H1 (cell line): ENCODE data around the gene CNR2. TPM values are rescaled to one million over a fixed set of nuclear protein-coding genes. Genes with fewer than 3 reads are reported as not detected.

ENCODE experiments used
- CHD7 ChIP-seq: fragments of 300-600 bp; sonication (generic); IDR thresholded peaks from 2 replicates; pipeline ENCODE4 v1.7.1; 2012; ENCODE audit warnings: low read length, moderate library complexity, mild to moderate bottlenecking, inconsistent platforms; ENCODE audit not compliant: insufficient replicate concordance
- POLR2A ChIP-seq, 2 experiments: IDR thresholded peaks; 1 replicate in 1 of 2; 2 replicates in 1 of 2; pipeline ENCODE4 v1.6.1; 2011; ENCODE audit warnings: low read depth in 2 of 2, low read length in 2 of 2, mild to moderate bottlenecking in 2 of 2; ENCODE audit errors: control extremely low read depth in 1 of 2
- RAD21 ChIP-seq, 2 experiments: IDR thresholded peaks in 1 of 2; conservative IDR thresholded peaks in 1 of 2; 2 replicates each; pipeline ENCODE4 v1.6.1; 2011; ENCODE audit warnings: low read depth in 2 of 2, low read length in 2 of 2, improper control_type of control experiment in 1 of 2, inconsistent platforms in 1 of 2, mild to moderate bottlenecking in 1 of 2, moderate library complexity in 1 of 2
- polyA plus RNA-seq, 7 experiments: library from polyadenylated mRNA; depleted of rRNA in 3 of 7; stranded (reverse) in 5 of 7; unstranded in 2 of 7; fragments of >200 nt in 5 of 7; fragments of 200-250 nt in 2 of 7; gene quantifications; 1 replicate in 5 of 7; 2 replicates in 1 of 7; 4 replicates in 1 of 7; pipeline versions ENCODE4 v1.2.1 to v1.2.3, GENCODE V29; 2011 to 2013; ENCODE audit warnings: missing spikeins in 2 of 7, mixed read lengths in 2 of 7
- total RNA-seq: library from RNA; stranded (reverse); fragmentation: NEBNext Ultra II Directional; extraction: Animal tissue kit (Norgen Biotek cat#: 25700); gene quantifications from 2 replicates; pipeline ENCODE4 v1.2.1, GENCODE V29; 2021

Gene CNR2
- total and polyA plus RNA-seq, 2 of the 8 experiments (the other 6 are each of a cell fraction or from before 2014, with no cell fraction given), result not detected

- no peak for TF ChIP-seq RAD21 (IDR thresholded peaks at IDR 0.05 in 1 of 2, conservative IDR thresholded peaks at IDR 0.05 in 1 of 2; ENCODE audit: low read depth in 2 of 2, low read length in 2 of 2)
- TF ChIP-seq POLR2A (IDR thresholded peaks at IDR 0.05; ENCODE audit: control extremely low read depth in 1 of 2, low read depth in 2 of 2, low read length in 2 of 2), result no peak
- TF ChIP-seq CHD7, result no peak
Measured at GRCh38 chr1:23889074-23889473, 24.1 kb downstream of the CNR2 start (continued).
